Measurements from ENCODE around the gene BTBD9.
"Not testable (repeated sequence)": the region's sequence is repeated elsewhere in the genome, so short reads cannot be mapped to it uniquely, and the experiment has no call there.

BTBD9 gene

GRCh38 chr6:38387461-38387860 lies 252.3 kb downstream of the BTBD9 start:
- DNase-seq (ENCODE audit: low spot score), result no peak

- no peak for DNase-seq (ENCODE audit: low spot score)
These were observed 260.9 kb downstream of the BTBD9 start for GRCh38 chr6:38378801-38379200.

- DNase-seq (ENCODE audit: low spot score), result no peak
These were observed 263.8 kb downstream of the BTBD9 start for GRCh38 chr6:38375937-38376336.

GRCh38 chr6:38375341-38375740 lies 264.4 kb downstream of the BTBD9 start:
- no peak for DNase-seq (ENCODE audit: low spot score)

- DNase-seq (ENCODE audit: low spot score), result no peak
These were observed 267.8 kb downstream of the BTBD9 start for GRCh38 chr6:38371881-38372280.

GRCh38 chr6:38370653-38371601 lies 268.8 kb downstream of the BTBD9 start:
- DNase-seq (ENCODE audit: low spot score), result no peak

- DNase-seq (ENCODE audit: low spot score), result no peak
These were observed 272.5 kb downstream of the BTBD9 start for GRCh38 chr6:38367231-38367630.

GRCh38 chr6:38366234-38366633 lies 273.5 kb downstream of the BTBD9 start:
- no peak for DNase-seq (ENCODE audit: low spot score)

GRCh38 chr6:38364775-38365174 lies 275.0 kb downstream of the BTBD9 start:
- DNase-seq (ENCODE audit: low spot score), result no peak

GRCh38 chr6:38364127-38364526 lies 275.6 kb downstream of the BTBD9 start:
- no peak for DNase-seq (ENCODE audit: low spot score)

- DNase-seq (ENCODE audit: low spot score), result no peak
These were observed 284.2 kb downstream of the BTBD9 start for GRCh38 chr6:38355519-38355918.

GRCh38 chr6:38354905-38355304 lies 284.8 kb downstream of the BTBD9 start:
- no peak for DNase-seq (ENCODE audit: low spot score)

GRCh38 chr6:38354037-38354381 lies 285.7 kb downstream of the BTBD9 start:
- no peak for DNase-seq (ENCODE audit: low spot score)

- DNase-seq (ENCODE audit: low spot score), result no peak
These were observed 286.3 kb downstream of the BTBD9 start for GRCh38 chr6:38353310-38354036.

- no peak for DNase-seq (ENCODE audit: low spot score)
These were observed 287.1 kb downstream of the BTBD9 start for GRCh38 chr6:38352636-38353035.

- DNase-seq (ENCODE audit: low spot score), result no peak
These were observed 288.8 kb downstream of the BTBD9 start for GRCh38 chr6:38350942-38351341.

GRCh38 chr6:38350220-38350619 lies 289.5 kb downstream of the BTBD9 start:
- no peak for DNase-seq (ENCODE audit: low spot score)

GRCh38 chr6:38349795-38350194 lies 289.9 kb downstream of the BTBD9 start:
- DNase-seq (ENCODE audit: low spot score), result no peak

GRCh38 chr6:38349221-38349620 lies 290.5 kb downstream of the BTBD9 start:
- DNase-seq (ENCODE audit: low spot score), result no peak

GRCh38 chr6:38348371-38348770 lies 291.4 kb downstream of the BTBD9 start:
- DNase-seq (ENCODE audit: low spot score), result no peak

- DNase-seq (ENCODE audit: low spot score), result not testable (repeated sequence)
These were observed 291.9 kb downstream of the BTBD9 start for GRCh38 chr6:38347829-38348228.

GRCh38 chr6:38346291-38347079 lies 293.2 kb downstream of the BTBD9 start:
- DNase-seq (ENCODE audit: low spot score), result no peak

- no peak for DNase-seq (ENCODE audit: low spot score)
These were observed 294.1 kb downstream of the BTBD9 start for GRCh38 chr6:38345586-38345985.

All from hematopoietic multipotent progenitor cell treated with erythropoietin and hydrocortisone succinate and interleukin-3 and kit ligand, for 17 days (in vitro differentiated cells).